IMR-90 (cell line): ENCODE measurements around the gene CAPN5.

Experiments
- POLR2A ChIP-seq: IDR thresholded peaks from 2 replicates; pipeline ENCODE4 v1.6.1; 2012; ENCODE audit warnings: mild to moderate bottlenecking, low read depth, low read length
- RCOR1 ChIP-seq: IDR thresholded peaks from 2 replicates; pipeline ENCODE4 v1.6.1; 2012; ENCODE audit warnings: mild to moderate bottlenecking, low read length, improper control_type of control experiment; ENCODE audit not compliant: insufficient replicate concordance
- SMC3 ChIP-seq: fragments of 150-350 bp; IDR thresholded peaks from 2 replicates; pipeline ENCODE4 v1.6.1; 2016; ENCODE audit warnings: low read depth, mild to moderate bottlenecking, antibody characterized with exemption, low read length, moderate library complexity
- TF ChIP-seq, protein P1 (sequence below): conservative IDR thresholded peaks from 2 replicates; pipeline ENCODE4 v1.5.1; 2012; ENCODE audit warnings: mild to moderate bottlenecking, low read depth, low read length, improper control_type of control experiment

DNA sequence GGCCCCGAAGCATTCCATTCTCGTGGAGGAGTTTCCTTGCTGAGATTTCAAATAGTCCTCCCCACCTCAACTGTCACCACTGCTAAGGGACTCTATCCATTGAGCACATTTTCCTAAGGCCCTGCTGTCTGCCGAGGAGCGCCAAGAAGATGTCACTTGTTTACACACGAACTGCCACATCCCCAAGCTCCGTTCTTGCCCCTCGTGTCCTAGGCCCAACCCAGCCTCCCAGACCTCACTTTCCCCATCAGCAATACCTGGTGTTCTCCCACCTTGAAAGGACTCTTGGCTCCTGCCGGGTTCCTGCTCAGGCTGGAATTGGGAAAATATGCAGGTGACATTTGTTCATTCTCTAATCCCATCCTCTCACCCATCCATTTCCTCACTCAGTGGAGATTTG lies 57.3 kb downstream of the CAPN5 start:
- TF ChIP-seq POLR2A (no peak), SMC3 (no peak), RCOR1 (no peak)
- TF ChIP-seq, protein P1, sequence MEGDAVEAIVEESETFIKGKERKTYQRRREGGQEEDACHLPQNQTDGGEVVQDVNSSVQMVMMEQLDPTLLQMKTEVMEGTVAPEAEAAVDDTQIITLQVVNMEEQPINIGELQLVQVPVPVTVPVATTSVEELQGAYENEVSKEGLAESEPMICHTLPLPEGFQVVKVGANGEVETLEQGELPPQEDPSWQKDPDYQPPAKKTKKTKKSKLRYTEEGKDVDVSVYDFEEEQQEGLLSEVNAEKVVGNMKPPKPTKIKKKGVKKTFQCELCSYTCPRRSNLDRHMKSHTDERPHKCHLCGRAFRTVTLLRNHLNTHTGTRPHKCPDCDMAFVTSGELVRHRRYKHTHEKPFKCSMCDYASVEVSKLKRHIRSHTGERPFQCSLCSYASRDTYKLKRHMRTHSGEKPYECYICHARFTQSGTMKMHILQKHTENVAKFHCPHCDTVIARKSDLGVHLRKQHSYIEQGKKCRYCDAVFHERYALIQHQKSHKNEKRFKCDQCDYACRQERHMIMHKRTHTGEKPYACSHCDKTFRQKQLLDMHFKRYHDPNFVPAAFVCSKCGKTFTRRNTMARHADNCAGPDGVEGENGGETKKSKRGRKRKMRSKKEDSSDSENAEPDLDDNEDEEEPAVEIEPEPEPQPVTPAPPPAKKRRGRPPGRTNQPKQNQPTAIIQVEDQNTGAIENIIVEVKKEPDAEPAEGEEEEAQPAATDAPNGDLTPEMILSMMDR, result no peak
